Ishikawa (cell line): Measurements from ENCODE around the gene MLC1.

Experiments used
- CEBPB ChIP-seq: IDR thresholded peaks from 2 replicates; pipeline ENCODE4 v1.6.1; 2012
- CREB1 ChIP-seq: IDR thresholded peaks from 2 replicates; pipeline ENCODE4 v1.6.1; 2012; ENCODE audit warnings: low read depth
- EGR1 ChIP-seq: IDR thresholded peaks from 2 replicates; pipeline ENCODE4 v1.6.1; 2012
- EP300 ChIP-seq: IDR thresholded peaks from 2 replicates; pipeline ENCODE4 v1.6.1; 2012; ENCODE audit warnings: borderline replicate concordance
- FOXM1 ChIP-seq: IDR thresholded peaks from 2 replicates; pipeline ENCODE4 v1.6.1; 2012; ENCODE audit warnings: low read depth, borderline replicate concordance
- MAX ChIP-seq: IDR thresholded peaks from 2 replicates; pipeline ENCODE4 v1.6.1; 2012
- NFIC ChIP-seq: IDR thresholded peaks from 2 replicates; pipeline ENCODE4 v1.6.1; 2012
- RAD21 ChIP-seq: IDR thresholded peaks from 2 replicates; pipeline ENCODE4 v1.6.1; 2012; ENCODE audit warnings: low read depth
- REST ChIP-seq: IDR thresholded peaks from 2 replicates; pipeline ENCODE4 v1.6.1; 2012; ENCODE audit warnings: low read depth, mild to moderate bottlenecking
- TAF1 ChIP-seq: IDR thresholded peaks from 2 replicates; pipeline ENCODE4 v1.6.1; 2012; ENCODE audit warnings: low read depth, mild to moderate bottlenecking
- TCF12 ChIP-seq: IDR thresholded peaks from 2 replicates; pipeline ENCODE4 v1.6.1; 2012; ENCODE audit warnings: low read depth
- TEAD4 ChIP-seq: IDR thresholded peaks from 2 replicates; pipeline ENCODE4 v1.6.1; 2012
- USF1 ChIP-seq: IDR thresholded peaks from 2 replicates; pipeline ENCODE4 v1.6.1; 2012
- YY1 ChIP-seq: IDR thresholded peaks from 2 replicates; pipeline ENCODE4 v1.6.1; 2012; ENCODE audit warnings: low read depth
- ZBTB7A ChIP-seq: IDR thresholded peaks from 2 replicates; pipeline ENCODE4 v1.6.1; 2012; ENCODE audit warnings: low read depth

MLC1 gene

GRCh38 chr22:50041361-50042065 is 43.7 kb downstream of the MLC1 start:
- no peak for TF ChIP-seq CEBPB
- TF ChIP-seq REST = no peak
- no peak for TF ChIP-seq YY1
- no peak for TF ChIP-seq EGR1
- TF ChIP-seq TAF1 = no peak
- TF ChIP-seq RAD21 = no peak
- TF ChIP-seq TCF12 = no peak
- no peak for TF ChIP-seq FOXM1
- no peak for TF ChIP-seq CREB1
- no peak for TF ChIP-seq MAX
- no peak for TF ChIP-seq NFIC
- TF ChIP-seq ZBTB7A = no peak
- no peak for TF ChIP-seq USF1
- TF ChIP-seq EP300 = no peak
- TF ChIP-seq TEAD4 = no peak

GRCh38 chr22:50040717-50041116 is 44.5 kb downstream of the MLC1 start:
- no peak for TF ChIP-seq YY1
- no peak for TF ChIP-seq REST
- TF ChIP-seq EGR1 = no peak
- no peak for TF ChIP-seq USF1
- TF ChIP-seq ZBTB7A = no peak
- TF ChIP-seq FOXM1 = no peak

GRCh38 chr22:50039669-50040443 is 45.4 kb downstream of the MLC1 start:
- no peak for TF ChIP-seq REST
- TF ChIP-seq ZBTB7A = no peak
- no peak for TF ChIP-seq TAF1

- TF ChIP-seq REST = no peak
- TF ChIP-seq YY1 = no peak
- no peak for TF ChIP-seq MAX
- no peak for TF ChIP-seq NFIC
- no peak for TF ChIP-seq TEAD4
- no peak for TF ChIP-seq RAD21
- TF ChIP-seq CEBPB = no peak
Observed at GRCh38 chr22:50035976-50036724, 49.1 kb downstream of the MLC1 start.
